HFF-Myc (cell line): ENCODE measurements around the gene BIVM.

Experiments used
- DNase-seq: peaks from one replicate; pipeline ENCODE4 v3.0.0-alpha.2; 2011; ENCODE audit warnings: low read depth; ENCODE audit errors: extremely low read depth
- H3K4me3 ChIP-seq: replicated peaks from 2 replicates; pipeline ENCODE4 v1.5.1; 2011; ENCODE audit warnings: low read depth, mild to moderate bottlenecking, control low read depth, low read length
- TF ChIP-seq, protein P1 (sequence below): IDR thresholded peaks from 2 replicates; pipeline ENCODE4 v1.5.1; 2012; ENCODE audit warnings: mild to moderate bottlenecking, low read depth, low read length, control low read depth; ENCODE audit errors: missing control alignments

BIVM gene

DNA sequence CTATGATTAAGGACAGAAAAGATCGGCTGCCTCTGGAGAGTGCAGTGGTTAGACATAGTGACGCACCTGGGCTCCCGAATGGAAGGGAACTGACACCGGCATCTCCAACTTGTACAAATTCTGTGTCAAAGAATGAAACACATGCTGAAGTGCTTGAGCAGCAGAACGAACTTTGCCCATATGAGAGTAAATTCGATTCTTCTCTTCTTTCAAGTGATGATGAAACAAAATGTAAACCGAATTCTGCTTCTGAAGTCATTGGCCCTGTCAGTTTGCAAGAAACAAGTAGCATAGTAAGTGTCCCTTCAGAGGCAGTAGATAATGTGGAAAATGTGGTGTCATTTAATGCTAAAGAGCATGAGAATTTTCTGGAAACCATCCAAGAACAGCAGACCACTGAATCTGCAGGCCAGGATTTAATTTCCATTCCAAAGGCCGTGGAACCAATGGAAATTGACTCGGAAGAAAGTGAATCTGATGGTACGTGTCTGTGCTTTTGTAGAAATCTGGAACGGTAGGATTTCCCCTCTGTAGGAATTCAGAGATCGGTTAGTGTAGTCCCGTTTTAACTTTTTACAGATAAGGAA, 63.8 kb downstream of the BIVM start:
- H3K4me3 ChIP-seq = no peak overlapping the region
- no peak for DNase-seq
- TF ChIP-seq, protein P1, sequence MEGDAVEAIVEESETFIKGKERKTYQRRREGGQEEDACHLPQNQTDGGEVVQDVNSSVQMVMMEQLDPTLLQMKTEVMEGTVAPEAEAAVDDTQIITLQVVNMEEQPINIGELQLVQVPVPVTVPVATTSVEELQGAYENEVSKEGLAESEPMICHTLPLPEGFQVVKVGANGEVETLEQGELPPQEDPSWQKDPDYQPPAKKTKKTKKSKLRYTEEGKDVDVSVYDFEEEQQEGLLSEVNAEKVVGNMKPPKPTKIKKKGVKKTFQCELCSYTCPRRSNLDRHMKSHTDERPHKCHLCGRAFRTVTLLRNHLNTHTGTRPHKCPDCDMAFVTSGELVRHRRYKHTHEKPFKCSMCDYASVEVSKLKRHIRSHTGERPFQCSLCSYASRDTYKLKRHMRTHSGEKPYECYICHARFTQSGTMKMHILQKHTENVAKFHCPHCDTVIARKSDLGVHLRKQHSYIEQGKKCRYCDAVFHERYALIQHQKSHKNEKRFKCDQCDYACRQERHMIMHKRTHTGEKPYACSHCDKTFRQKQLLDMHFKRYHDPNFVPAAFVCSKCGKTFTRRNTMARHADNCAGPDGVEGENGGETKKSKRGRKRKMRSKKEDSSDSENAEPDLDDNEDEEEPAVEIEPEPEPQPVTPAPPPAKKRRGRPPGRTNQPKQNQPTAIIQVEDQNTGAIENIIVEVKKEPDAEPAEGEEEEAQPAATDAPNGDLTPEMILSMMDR = no peak

DNA sequence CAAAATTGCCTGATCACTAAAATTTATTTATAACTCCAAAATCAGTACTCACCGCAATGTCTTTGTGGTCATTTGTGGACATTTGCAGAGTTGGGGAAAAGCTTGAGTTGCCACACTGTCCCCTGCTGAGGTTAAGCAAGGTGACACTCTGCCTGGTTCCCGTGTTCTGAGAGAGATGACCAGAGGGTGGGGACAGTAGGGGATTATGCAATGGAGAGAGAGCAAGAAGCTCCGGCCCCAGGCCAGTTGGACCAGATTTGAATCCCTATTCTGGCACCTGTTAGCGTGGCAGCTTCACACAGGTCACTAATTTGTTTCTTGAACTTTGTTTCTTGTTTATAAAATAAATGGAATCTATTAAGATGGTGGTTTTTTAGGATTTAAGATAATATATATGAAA, 64.7 kb downstream of the BIVM start:
- TF ChIP-seq, protein P1 = no peak
- no peak for DNase-seq
- no peak overlapping the region for H3K4me3 ChIP-seq

GRCh38 chr13:102868366-102868936, 69.5 kb downstream of the BIVM start:
- TF ChIP-seq, protein P1 = no peak
- no peak for DNase-seq
- no peak overlapping the region for H3K4me3 ChIP-seq

DNA sequence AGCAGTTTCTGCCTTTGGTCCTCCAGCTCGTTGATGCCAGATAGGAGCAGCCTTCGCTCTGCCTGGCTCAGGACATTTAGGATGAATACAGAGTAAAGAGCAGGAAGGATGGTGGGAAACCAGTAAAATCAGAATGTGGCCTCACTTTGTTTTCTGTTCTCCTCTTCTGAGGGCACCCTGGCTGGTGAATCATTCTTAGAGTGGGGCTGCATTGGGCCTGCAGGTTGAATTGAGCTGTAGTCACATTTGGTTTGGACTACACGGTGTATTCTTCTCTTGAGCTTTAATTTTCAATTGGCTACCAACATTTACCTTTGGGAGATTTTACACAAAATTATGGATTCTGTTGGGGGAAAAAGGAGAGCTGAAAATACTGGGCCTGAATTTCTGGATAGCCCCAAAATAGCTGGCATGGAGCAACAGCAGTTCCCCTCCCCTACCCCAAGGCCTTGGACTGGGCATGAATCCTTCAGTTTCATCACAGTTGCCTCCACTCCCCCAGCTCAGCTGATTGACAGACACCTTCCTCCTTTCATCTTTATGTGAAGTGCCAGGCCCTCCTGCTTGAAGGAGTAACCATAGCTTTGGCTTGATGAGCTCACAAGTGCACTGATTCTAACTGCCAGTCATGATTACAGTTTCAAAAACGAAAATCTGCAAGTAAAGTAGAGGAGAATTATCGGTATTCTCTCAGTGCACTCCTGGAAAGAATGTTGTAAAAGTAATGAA, 71.2 kb downstream of the BIVM start:
- TF ChIP-seq, protein P1 = no peak
- no peak for DNase-seq
- H3K4me3 ChIP-seq = no peak overlapping the region

- no peak overlapping the region for H3K4me3 ChIP-seq
- TF ChIP-seq, protein P1 = peak; percentile 84
- DNase-seq = no peak
Observed at GRCh38 chr13:102870677-102871415, 71.9 kb downstream of the BIVM start.

GRCh38 chr13:102872131-102872530, 73.2 kb downstream of the BIVM start:
- TF ChIP-seq, protein P1 = no peak
- no peak overlapping the region for H3K4me3 ChIP-seq
- no peak for DNase-seq
